ENCODE measurements around the gene MYO15B. TPM values are rescaled to one million over a fixed set of nuclear protein-coding genes. Genes with fewer than 3 reads are reported as not detected.

MYO15B gene
- total RNA-seq, 1 experiment from 2014 or later, result 30.3 TPM

DNA sequence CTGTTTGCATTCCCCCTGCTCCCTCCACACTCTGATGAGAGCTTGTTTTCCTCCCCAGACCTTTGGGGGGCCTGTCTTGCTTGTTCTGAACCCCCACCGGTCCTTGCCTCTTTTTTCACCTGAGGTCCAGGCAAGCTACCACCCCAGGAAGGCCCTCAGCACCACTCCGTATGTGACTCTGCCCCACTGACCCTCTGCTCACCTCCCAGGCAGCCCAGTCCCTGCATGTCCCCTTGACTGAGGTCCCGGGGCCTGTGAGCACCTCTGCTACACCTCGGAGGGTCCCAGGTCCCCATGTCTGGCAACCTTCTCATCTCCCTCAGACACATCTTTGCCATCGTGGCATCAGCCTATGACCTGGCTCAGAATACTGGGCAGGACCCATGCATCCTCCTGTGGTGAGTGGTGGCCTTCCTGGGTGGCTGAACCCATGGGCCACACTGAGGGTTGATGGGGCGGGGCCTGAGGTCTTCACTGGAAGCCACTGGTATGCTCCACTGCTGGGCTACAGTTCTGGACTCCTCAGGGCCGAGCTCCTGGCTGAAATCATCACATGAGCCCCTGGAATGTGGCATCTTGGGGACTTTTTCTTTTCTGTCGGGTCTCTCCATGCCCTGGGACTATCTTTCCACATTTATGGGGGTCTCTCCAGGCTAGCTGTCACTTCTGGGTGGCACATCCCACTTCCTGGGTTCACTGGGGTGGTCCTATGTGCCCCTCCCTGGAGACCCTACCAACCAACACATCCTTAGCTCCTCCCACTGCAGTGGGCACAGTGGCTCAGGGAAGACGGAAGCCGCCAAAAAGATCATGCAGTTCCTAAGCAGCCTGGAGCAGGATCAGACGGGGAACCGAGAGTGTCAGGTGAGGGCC, 3.5 kb downstream of the MYO15B start:
- ATAC-seq, result no peak
- CTCF ChIA-PET, result interaction anchor here (4.3 kb wide), 1 partner anchor 10 kb away, joined by 45 read pairs; no protein-coding TSS in a partner anchor
- H3K4me2 ChIP-seq (ENCODE audit: low read length), result no peak overlapping the region

More for the DNA sequence above, 3.5 kb downstream of the MYO15B start:
- no peak for DNase-seq (ENCODE audit: low read depth, low spot score)
- Histone ChIP-seq H4K20me1 (ENCODE audit: insufficient read depth) (no peaks in the 10 kb centered on the region), H3K9me2 (ENCODE audit: insufficient read depth) (no peaks in the 10 kb centered on the region), H3K4me1 (ENCODE audit: control insufficient read depth in 1 of 2, insufficient read depth in 2 of 2, low read length in 2 of 2) (peaks cover 10 to 33% of the 10 kb centered on the region in 2 experiments; a peak in 3 of 4 replicates), H3K27me3 (ENCODE audit: insufficient read depth, low read length) (no peaks in the 10 kb centered on the region), H3K9me3 (ENCODE audit: control insufficient read depth in 1 of 2, insufficient read depth in 1 of 2, low read depth in 1 of 2, low read length in 2 of 2) (no peaks in the 10 kb centered on the region), H3K9ac (ENCODE audit: low read length) (no peak overlapping the region), H3K36me3 (ENCODE audit: control insufficient read depth in 1 of 2, insufficient read depth in 2 of 2, low read length in 2 of 2) (no peaks in the 10 kb centered on the region), H3K4me3 (replicated peaks in 1 of 2; ENCODE audit: low read depth in 1 of 2, low read length in 2 of 2) (no peak overlapping the region), H3K79me2 (ENCODE audit: insufficient read depth, low read length) (no peaks in the 10 kb centered on the region), H2AFZ (ENCODE audit: low read depth, low read length, poor library complexity, severe bottlenecking) (no peak overlapping the region), H3K27ac (ENCODE audit: low read depth, low read length) (no peak overlapping the region; the same call in 1 of the 2 replicates)
- intact Hi-C loops (cut with micrococcal nuclease), result no loop called here
- BruUV-seq (replicated peaks), result no TSS peak
- TF ChIP-seq JUND (IDR thresholded peaks at IDR 0.05) (no peak), SIN3A (IDR thresholded peaks at IDR 0.05; ENCODE audit: low read depth) (no peak), ELF1 (IDR thresholded peaks at IDR 0.05; ENCODE audit: borderline replicate concordance, low read depth) (no peak), CBX3 (IDR thresholded peaks at IDR 0.05; ENCODE audit: low read depth) (no peak), SRF (IDR thresholded peaks at IDR 0.05; ENCODE audit: low read depth) (no peak), CEBPB (IDR thresholded peaks at IDR 0.05; ENCODE audit: low read depth) (no peak), YY1 (IDR thresholded peaks at IDR 0.05; ENCODE audit: extremely low read depth, insufficient replicate concordance, low read depth, low read length) (no peak), EGR1 (IDR thresholded peaks at IDR 0.05; ENCODE audit: low read depth) (no peak), POLR2A (IDR thresholded peaks at IDR 0.05; ENCODE audit: borderline replicate concordance, extremely low read depth, insufficient read depth, insufficient read length) (no peak), TCF7L2 (IDR thresholded peaks at IDR 0.05; ENCODE audit: borderline replicate concordance, extremely low read depth, insufficient read depth, insufficient read length) (no peak), RAD21 (IDR thresholded peaks at IDR 0.05; ENCODE audit: low read depth) (no peak), EZH2phosphoT487 (IDR thresholded peaks at IDR 0.05; ENCODE audit: borderline replicate concordance) (no peak), FOSL1 (IDR thresholded peaks at IDR 0.05; ENCODE audit: low read depth) (no peak), ZNF274 (IDR thresholded peaks at IDR 0.05; ENCODE audit: low read depth, low read length) (no peak)
- TF ChIP-seq, protein P1, sequence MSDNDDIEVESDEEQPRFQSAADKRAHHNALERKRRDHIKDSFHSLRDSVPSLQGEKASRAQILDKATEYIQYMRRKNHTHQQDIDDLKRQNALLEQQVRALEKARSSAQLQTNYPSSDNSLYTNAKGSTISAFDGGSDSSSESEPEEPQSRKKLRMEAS (IDR thresholded peaks at IDR 0.05), result no peak
- TF ChIP-seq, protein P2, sequence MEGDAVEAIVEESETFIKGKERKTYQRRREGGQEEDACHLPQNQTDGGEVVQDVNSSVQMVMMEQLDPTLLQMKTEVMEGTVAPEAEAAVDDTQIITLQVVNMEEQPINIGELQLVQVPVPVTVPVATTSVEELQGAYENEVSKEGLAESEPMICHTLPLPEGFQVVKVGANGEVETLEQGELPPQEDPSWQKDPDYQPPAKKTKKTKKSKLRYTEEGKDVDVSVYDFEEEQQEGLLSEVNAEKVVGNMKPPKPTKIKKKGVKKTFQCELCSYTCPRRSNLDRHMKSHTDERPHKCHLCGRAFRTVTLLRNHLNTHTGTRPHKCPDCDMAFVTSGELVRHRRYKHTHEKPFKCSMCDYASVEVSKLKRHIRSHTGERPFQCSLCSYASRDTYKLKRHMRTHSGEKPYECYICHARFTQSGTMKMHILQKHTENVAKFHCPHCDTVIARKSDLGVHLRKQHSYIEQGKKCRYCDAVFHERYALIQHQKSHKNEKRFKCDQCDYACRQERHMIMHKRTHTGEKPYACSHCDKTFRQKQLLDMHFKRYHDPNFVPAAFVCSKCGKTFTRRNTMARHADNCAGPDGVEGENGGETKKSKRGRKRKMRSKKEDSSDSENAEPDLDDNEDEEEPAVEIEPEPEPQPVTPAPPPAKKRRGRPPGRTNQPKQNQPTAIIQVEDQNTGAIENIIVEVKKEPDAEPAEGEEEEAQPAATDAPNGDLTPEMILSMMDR (IDR thresholded peaks at IDR 0.05 in 2 of 3, conservative IDR thresholded peaks at IDR 0.05 in 1 of 3; ENCODE audit: borderline replicate concordance in 1 of 3, insufficient read depth in 1 of 3, low read depth in 2 of 3, low read length in 2 of 3), result no peak
- TF ChIP-seq, protein P3, sequence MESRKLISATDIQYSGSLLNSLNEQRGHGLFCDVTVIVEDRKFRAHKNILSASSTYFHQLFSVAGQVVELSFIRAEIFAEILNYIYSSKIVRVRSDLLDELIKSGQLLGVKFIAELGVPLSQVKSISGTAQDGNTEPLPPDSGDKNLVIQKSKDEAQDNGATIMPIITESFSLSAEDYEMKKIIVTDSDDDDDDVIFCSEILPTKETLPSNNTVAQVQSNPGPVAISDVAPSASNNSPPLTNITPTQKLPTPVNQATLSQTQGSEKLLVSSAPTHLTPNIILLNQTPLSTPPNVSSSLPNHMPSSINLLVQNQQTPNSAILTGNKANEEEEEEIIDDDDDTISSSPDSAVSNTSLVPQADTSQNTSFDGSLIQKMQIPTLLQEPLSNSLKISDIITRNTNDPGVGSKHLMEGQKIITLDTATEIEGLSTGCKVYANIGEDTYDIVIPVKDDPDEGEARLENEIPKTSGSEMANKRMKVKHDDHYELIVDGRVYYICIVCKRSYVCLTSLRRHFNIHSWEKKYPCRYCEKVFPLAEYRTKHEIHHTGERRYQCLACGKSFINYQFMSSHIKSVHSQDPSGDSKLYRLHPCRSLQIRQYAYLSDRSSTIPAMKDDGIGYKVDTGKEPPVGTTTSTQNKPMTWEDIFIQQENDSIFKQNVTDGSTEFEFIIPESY (IDR thresholded peaks at IDR 0.05; ENCODE audit: extremely low read depth, insufficient replicate concordance, low read length), result no peak
- POLR2A ChIA-PET, result no interaction called here
- RAD21 ChIA-PET (ENCODE audit: low non-redundant PET in 1 of 2, low total read pairs in 2 of 2, uncharacterized antibody in 2 of 2, unreplicated experiment in 2 of 2), result no interaction called here

Data from HCT116 (cell line).